Measurements from ENCODE around the gene SLC37A3. TPM values are rescaled to one million over a fixed set of nuclear protein-coding genes. Genes with fewer than 3 reads are reported as not detected.

Gene SLC37A3
- total RNA-seq, 1 donor from 2014 or later: 35.2 TPM

GRCh38 chr7:140350056-140350455 is 48.3 kb downstream of the SLC37A3 start:
- Histone ChIP-seq H3K36me3 (peaks cover 79% of the 10 kb centered on the region), H3K27me3 (no peaks in the 10 kb centered on the region), H3K27ac (no peak overlapping the region), H3K4me3 (no peak overlapping the region), H3K4me1 (no peaks in the 10 kb centered on the region), H3K9me3 (no peaks in the 10 kb centered on the region)
- ATAC-seq (no peak), DNase-seq (no peak)
- intact Hi-C loops (cut with DNase I): no loop called here
- TF ChIP-seq CTCF (IDR thresholded peaks at IDR 0.05): no peak

GRCh38 chr7:140349144-140349771 is 49.1 kb downstream of the SLC37A3 start:
- no peak overlapping the region for H3K4me3 ChIP-seq
- no peaks in the 10 kb centered on the region for H3K27me3 ChIP-seq
- intact Hi-C loops (cut with DNase I): no loop called here
- H3K27ac ChIP-seq: no peak overlapping the region
- DNase-seq (no peak), ATAC-seq (no peak)
- no peak for TF ChIP-seq CTCF (IDR thresholded peaks at IDR 0.05)
- H3K36me3 ChIP-seq: peaks cover 84% of the 10 kb centered on the region
- H3K9me3 ChIP-seq: no peaks in the 10 kb centered on the region
- no peaks in the 10 kb centered on the region for H3K4me1 ChIP-seq

- Histone ChIP-seq H3K36me3 (peaks cover 78% of the 10 kb centered on the region), H3K9me3 (no peaks in the 10 kb centered on the region), H3K4me3 (no peak overlapping the region), H3K27me3 (no peaks in the 10 kb centered on the region), H3K27ac (no peak overlapping the region), H3K4me1 (no peaks in the 10 kb centered on the region)
- ATAC-seq (no peak), DNase-seq (no peak)
- TF ChIP-seq CTCF (IDR thresholded peaks at IDR 0.05): no peak
- intact Hi-C loops (cut with DNase I): no loop called here
These were observed 50.0 kb downstream of the SLC37A3 start for GRCh38 chr7:140348161-140348849.

- Histone ChIP-seq H3K36me3 (peaks cover 78% of the 10 kb centered on the region), H3K4me1 (no peaks in the 10 kb centered on the region), H3K27me3 (no peaks in the 10 kb centered on the region), H3K4me3 (no peak overlapping the region), H3K27ac (no peak overlapping the region), H3K9me3 (no peaks in the 10 kb centered on the region)
- ATAC-seq (no peak), DNase-seq (no peak)
- TF ChIP-seq CTCF (IDR thresholded peaks at IDR 0.05): no peak
- intact Hi-C loops (cut with DNase I): no loop called here
These were observed 51.1 kb downstream of the SLC37A3 start for GRCh38 chr7:140347218-140347617.

GRCh38 chr7:140345426-140345825 is 52.9 kb downstream of the SLC37A3 start:
- no peak for TF ChIP-seq CTCF (IDR thresholded peaks at IDR 0.05)
- no peak for ATAC-seq
- DNase-seq: no peak
- Histone ChIP-seq H3K27ac (no peak overlapping the region), H3K4me3 (no peak overlapping the region), H3K27me3 (no peaks in the 10 kb centered on the region), H3K36me3 (peaks cover 72% of the 10 kb centered on the region), H3K9me3 (no peaks in the 10 kb centered on the region), H3K4me1 (no peaks in the 10 kb centered on the region)
- intact Hi-C loops (cut with DNase I): no loop called here

Data from upper lobe of right lung (tissue), 1 donor.